Prostate gland (tissue), 2 donors: ENCODE data around the gene RNF220. TPM values are rescaled to one million over a fixed set of nuclear protein-coding genes. Genes with fewer than 3 reads are reported as not detected.

ENCODE experiments used
- DNase-seq: peaks from one replicate; pipeline ENCODE4 v3.0.0-alpha.2; 2019; ENCODE audit warnings: low spot score
- H3K27ac ChIP-seq, 2 donors: fragments of 200-600 bp; sonication (generic); 2 replicates each; pipeline ENCODE4 v1.5.1; 2017 to 2019
- H3K27me3 ChIP-seq: fragments of 200-600 bp; sonication (generic); replicated peaks from 2 replicates; pipeline ENCODE4 v1.5.1; 2019; ENCODE audit not compliant: insufficient read depth
- H3K36me3 ChIP-seq, 2 donors: fragments of 200-600 bp; sonication (generic); 1 replicate in 1 of 2; 2 replicates in 1 of 2; pipeline versions ENCODE4 v1.5.1 to v1.8.1; 2017 to 2019
- H3K4me1 ChIP-seq: fragments of 200-600 bp; sonication (generic); replicated peaks from 2 replicates; pipeline ENCODE4 v1.5.1; 2019
- H3K4me3 ChIP-seq, 2 donors: fragments of 200-600 bp; sonication (generic); 2 replicates each; pipeline ENCODE4 v1.5.1; 2017 to 2019
- H3K9me3 ChIP-seq: fragments of 200-600 bp; sonication (generic); 2 replicates; pipeline ENCODE4 v1.5.1; 2017
- POLR2A ChIP-seq: fragments of 450-650 bp; IDR thresholded peaks from one replicate; pipeline ENCODE4 v1.6.1; 2016; ENCODE audit warnings: antibody characterized with exemption, mild to moderate bottlenecking
- POLR2AphosphoS5 ChIP-seq: sonication (generic); formaldehyde crosslinking; IDR thresholded peaks from one replicate; pipeline ENCODE4 v1.6.1; 2017; ENCODE audit warnings: antibody characterized with exemption
- WGBS: methylation state at CpG from one replicate; pipeline ENCODE4 v1.1.5; 2018; 5-methylcytosine and 5-hydroxymethylcytosine counted together
- intact Hi-C: fragments of 100-400 bp; cut with DNase I; formaldehyde crosslinking; loops from one replicate; pipeline ENCODE4 v1.14.2; 2022
- total RNA-seq, 2 donors: library from RNA; depleted of rRNA; stranded (reverse); fragments of >200 nt; gene quantifications; one replicate each; pipeline ENCODE4 v1.1.0, GENCODE V29; 2016
- TF ChIP-seq, protein P1 (sequence below), 4 experiments: fragments of 200-600 bp in 2 of 4; fragments of 450-650 bp in 2 of 4; sonication (generic) in 2 of 4; IDR thresholded peaks; 1 replicate in 3 of 4; 2 replicates in 1 of 4; pipeline ENCODE4 v1.5.1; 2016 to 2019; ENCODE audit warnings: antibody characterized with exemption in 4 of 4, mild to moderate bottlenecking in 2 of 4, moderate library complexity in 2 of 4

RNF220 gene
- total RNA-seq, 2 donors from 2014 or later = 116 to 147 TPM

DNA sequence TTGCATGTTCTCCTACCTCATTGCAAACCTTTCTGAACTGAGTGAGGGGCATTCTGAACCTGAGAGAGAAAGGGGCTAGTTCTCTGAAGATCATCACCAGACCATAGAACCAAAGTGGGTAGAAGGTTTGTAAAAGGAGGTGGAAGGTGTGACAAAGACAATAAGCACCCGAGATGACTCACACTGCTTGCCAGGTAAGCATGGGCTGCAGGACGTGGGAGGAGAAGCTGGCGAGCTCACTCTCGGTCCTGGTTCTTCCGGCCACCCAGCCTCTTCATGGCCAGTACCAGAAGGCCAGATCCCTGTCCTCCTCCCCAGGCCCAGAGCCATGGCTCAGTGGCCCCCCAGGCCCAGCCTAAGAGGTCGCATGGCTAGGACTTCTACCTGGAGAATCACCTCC lies 140.9 kb downstream of the RNF220 start:
- peaks cover 6% of the 10 kb centered on the region for H3K27me3 ChIP-seq
- H3K4me3 ChIP-seq = no peak overlapping the region

DNA sequence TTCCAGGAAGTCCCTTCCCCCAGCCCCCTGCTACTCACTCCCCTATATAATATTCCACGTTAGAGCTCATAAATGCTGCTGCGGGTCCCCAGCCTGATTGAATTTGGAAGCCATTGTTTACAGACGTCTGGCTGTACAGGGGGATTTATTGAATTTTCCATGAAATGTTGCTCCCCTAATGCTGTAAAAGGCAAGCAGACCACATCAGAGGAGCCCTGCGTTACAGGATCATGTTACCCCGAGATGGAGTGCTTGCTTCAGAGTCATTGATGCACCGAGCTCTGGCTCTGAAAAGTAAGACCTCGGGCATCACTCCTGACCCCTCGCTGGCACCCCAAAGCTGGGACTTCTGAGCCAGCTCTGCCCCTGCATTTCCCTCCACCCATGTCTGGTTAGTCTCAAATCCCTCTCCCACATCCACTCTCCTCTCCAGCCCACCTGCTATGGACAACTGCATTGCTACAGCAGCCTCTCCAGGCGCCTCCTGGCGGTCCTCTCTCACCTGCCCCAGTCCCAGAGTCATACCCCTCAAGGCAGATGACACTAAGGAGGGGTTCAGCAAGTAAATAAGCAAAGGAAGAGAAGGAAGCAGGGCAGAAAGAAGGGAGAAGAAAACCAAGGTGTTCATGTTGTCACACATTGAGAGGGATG lies 141.5 kb downstream of the RNF220 start:
- Histone ChIP-seq H3K36me3 (no peaks in the 10 kb centered on the region), H3K27ac (no peak overlapping the region), H3K27me3 (peaks cover 6% of the 10 kb centered on the region), H3K4me1 (no peaks in the 10 kb centered on the region), H3K4me3 (no peak overlapping the region), H3K9me3 (no peaks in the 10 kb centered on the region)
- intact Hi-C loops = no loop called here
- no peak for TF ChIP-seq POLR2AphosphoS5
- no peak for TF ChIP-seq POLR2A
- TF ChIP-seq, protein P1, sequence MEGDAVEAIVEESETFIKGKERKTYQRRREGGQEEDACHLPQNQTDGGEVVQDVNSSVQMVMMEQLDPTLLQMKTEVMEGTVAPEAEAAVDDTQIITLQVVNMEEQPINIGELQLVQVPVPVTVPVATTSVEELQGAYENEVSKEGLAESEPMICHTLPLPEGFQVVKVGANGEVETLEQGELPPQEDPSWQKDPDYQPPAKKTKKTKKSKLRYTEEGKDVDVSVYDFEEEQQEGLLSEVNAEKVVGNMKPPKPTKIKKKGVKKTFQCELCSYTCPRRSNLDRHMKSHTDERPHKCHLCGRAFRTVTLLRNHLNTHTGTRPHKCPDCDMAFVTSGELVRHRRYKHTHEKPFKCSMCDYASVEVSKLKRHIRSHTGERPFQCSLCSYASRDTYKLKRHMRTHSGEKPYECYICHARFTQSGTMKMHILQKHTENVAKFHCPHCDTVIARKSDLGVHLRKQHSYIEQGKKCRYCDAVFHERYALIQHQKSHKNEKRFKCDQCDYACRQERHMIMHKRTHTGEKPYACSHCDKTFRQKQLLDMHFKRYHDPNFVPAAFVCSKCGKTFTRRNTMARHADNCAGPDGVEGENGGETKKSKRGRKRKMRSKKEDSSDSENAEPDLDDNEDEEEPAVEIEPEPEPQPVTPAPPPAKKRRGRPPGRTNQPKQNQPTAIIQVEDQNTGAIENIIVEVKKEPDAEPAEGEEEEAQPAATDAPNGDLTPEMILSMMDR (IDR thresholded peaks at IDR 0.05) = no peak
- WGBS = 40% methylated on average over 10 of the region's 10 CpGs
- DNase-seq = no peak

More for the DNA sequence above, 140.9 kb downstream of the RNF220 start:
- DNase-seq = no peak
- WGBS = 66% methylated on average over 6 of the region's 6 CpGs
- Histone ChIP-seq H3K36me3 (no peaks in the 10 kb centered on the region), H3K4me1 (no peaks in the 10 kb centered on the region), H3K27ac (no peak overlapping the region), H3K9me3 (no peaks in the 10 kb centered on the region)
- intact Hi-C loops = no loop called here
- TF ChIP-seq, protein P1 (IDR thresholded peaks at IDR 0.05) = no peak
- TF ChIP-seq POLR2A (no peak), POLR2AphosphoS5 (no peak)

DNA sequence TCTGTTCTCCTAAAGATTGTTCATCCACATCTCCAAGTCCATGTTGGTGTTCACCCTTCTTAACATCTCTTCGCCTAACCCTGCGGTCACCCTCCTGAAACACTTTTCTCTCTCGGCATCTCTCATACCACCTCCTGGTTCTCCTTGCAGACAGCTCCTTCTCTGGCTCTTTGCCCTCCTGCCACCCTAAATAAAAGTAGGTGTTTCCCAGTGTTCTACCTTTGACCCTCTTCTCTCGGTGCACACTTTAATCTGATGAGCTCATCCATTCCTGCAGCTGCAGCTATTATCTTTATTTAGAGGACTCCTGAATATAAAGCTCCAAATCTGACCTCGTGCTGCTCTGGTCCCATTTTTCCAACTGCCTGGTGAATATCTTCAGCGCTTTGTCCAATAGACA lies 142.3 kb downstream of the RNF220 start:
- DNase-seq = no peak
- intact Hi-C loops = no loop called here
- no peak overlapping the region for H3K4me3 ChIP-seq
- no peaks in the 10 kb centered on the region for H3K9me3 ChIP-seq
- H3K4me1 ChIP-seq = no peaks in the 10 kb centered on the region
- TF ChIP-seq, protein P1 (IDR thresholded peaks at IDR 0.05) = no peak
- TF ChIP-seq POLR2AphosphoS5 (no peak), POLR2A (no peak)
- no peak overlapping the region for H3K27ac ChIP-seq
- 77% methylated on average over 6 of the region's 6 CpGs for WGBS
- H3K36me3 ChIP-seq = no peaks in the 10 kb centered on the region
- H3K27me3 ChIP-seq = peaks cover 4% of the 10 kb centered on the region

DNA sequence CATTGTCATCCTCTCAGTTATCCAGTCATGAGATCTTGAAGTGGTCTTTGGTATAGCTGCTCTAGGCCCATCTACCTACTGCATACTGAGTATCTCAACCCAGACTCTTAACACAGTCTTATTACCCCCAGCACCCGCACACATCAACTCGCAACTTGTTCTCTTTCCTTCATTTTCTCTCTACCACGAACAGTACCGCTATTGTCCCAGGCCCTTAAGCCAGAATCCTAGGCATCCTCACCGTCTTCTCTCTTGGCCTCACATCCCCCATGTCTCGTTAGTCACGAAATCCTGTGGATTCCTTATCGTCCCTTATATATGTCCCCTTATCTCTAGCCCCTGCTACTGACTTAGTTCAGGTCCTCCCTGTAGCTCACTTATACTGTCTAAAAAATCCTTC lies 142.8 kb downstream of the RNF220 start:
- WGBS = 83% methylated on average over 8 of the region's 8 CpGs
- intact Hi-C loops = no loop called here
- TF ChIP-seq, protein P1 (IDR thresholded peaks at IDR 0.05) = no peak
- TF ChIP-seq POLR2AphosphoS5 (no peak), POLR2A (no peak)
- Histone ChIP-seq H3K4me3 (no peak overlapping the region), H3K4me1 (no peaks in the 10 kb centered on the region), H3K36me3 (no peaks in the 10 kb centered on the region), H3K27ac (no peak overlapping the region), H3K9me3 (no peaks in the 10 kb centered on the region), H3K27me3 (peaks cover 1% of the 10 kb centered on the region)
- DNase-seq = no peak

DNA sequence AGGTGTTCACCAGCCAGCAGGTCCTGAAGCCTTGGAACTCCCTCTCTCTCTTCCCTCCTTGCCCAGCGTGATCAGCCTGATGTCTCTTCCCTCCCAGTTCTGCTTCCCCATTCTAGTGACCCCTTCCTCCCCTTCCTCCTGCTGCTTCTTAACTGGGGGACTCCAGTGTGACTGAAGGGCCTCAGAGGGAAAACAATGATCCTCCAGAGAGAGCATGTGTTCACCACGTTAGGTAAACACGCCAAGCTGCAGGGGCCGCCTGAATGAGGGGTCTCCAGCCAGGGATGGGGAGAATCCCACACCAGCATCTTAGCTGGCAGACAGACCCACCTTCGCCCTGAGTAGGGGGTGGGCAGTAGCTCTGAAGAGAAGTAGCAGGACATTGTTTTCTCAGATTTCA lies 144.5 kb downstream of the RNF220 start:
- Histone ChIP-seq H3K36me3 (no peaks in the 10 kb centered on the region), H3K4me1 (no peaks in the 10 kb centered on the region), H3K4me3 (no peak overlapping the region), H3K27ac (no peak overlapping the region), H3K9me3 (no peaks in the 10 kb centered on the region), H3K27me3 (no peaks in the 10 kb centered on the region)
- TF ChIP-seq, protein P1 (IDR thresholded peaks at IDR 0.05) = no peak
- TF ChIP-seq POLR2AphosphoS5 (no peak), POLR2A (no peak)
- DNase-seq = no peak
- intact Hi-C loops = no loop called here
- WGBS = 57% methylated on average over 5 of the region's 5 CpGs
